HepG2 (cell line): Measurements from ENCODE around the gene GOT1. TPM values are rescaled to one million over a fixed set of nuclear protein-coding genes. Genes with fewer than 3 reads are reported as not detected.
A peak's percentile ranks its signal among the peaks of the same experiment; 100 is the strongest.

Experiments
- ARNTL ChIP-seq: sonication (generic); formaldehyde crosslinking; IDR thresholded peaks from 2 replicates; pipeline ENCODE4 v1.4.0; 2020; ENCODE audit warnings: mild to moderate bottlenecking, missing genetic modification reagents
- EP300 ChIP-seq, 3 experiments: sonication (generic) in 1 of 3; formaldehyde crosslinking in 1 of 3; IDR thresholded peaks; 2 replicates each; pipeline versions ENCODE4 v1.5.1 to v1.6.1; 2011 to 2020; ENCODE audit warnings: low read depth in 2 of 3, low read length in 2 of 3, borderline replicate concordance in 1 of 3, improper control_type of control experiment in 1 of 3, mild to moderate bottlenecking in 1 of 3, missing genetic modification reagents in 1 of 3, moderate library complexity in 1 of 3
- ESRRA ChIP-seq: sonication (generic); formaldehyde crosslinking; IDR thresholded peaks from 2 replicates; pipeline ENCODE4 v1.5.1; 2020; ENCODE audit warnings: mild to moderate bottlenecking, low read depth, missing genetic modification reagents
- GZF1 ChIP-seq: sonication (generic); formaldehyde crosslinking; IDR thresholded peaks from 2 replicates; pipeline ENCODE4 v1.5.1; 2020; ENCODE audit warnings: mild to moderate bottlenecking, missing genetic modification reagents
- HDAC2 ChIP-seq: sonication (generic); formaldehyde crosslinking; IDR thresholded peaks from 2 replicates; pipeline ENCODE4 v1.4.0; 2020; ENCODE audit warnings: missing genetic modification reagents
- HHEX ChIP-seq: IDR thresholded peaks from 2 replicates; pipeline ENCODE4 v1.6.1; 2016; ENCODE audit warnings: control low read depth
- KAT8 ChIP-seq: IDR thresholded peaks from 2 replicates; pipeline ENCODE4 v1.6.1; 2016; ENCODE audit warnings: missing genetic modification reagents, missing compliant biosample characterization
- KDM5B ChIP-seq: sonication (generic); formaldehyde crosslinking; IDR thresholded peaks from 2 replicates; pipeline ENCODE4 v1.4.0; 2020; ENCODE audit warnings: missing genetic modification reagents, mild to moderate bottlenecking, borderline replicate concordance
- MYNN ChIP-seq: sonication (generic); formaldehyde crosslinking; IDR thresholded peaks from 2 replicates; pipeline ENCODE4 v1.4.0; 2020; ENCODE audit warnings: mild to moderate bottlenecking, low read depth, missing genetic modification reagents
- MZF1 ChIP-seq: sonication (generic); formaldehyde crosslinking; IDR thresholded peaks from 2 replicates; pipeline ENCODE4 v1.8.1; 2023; ENCODE audit warnings: mild to moderate bottlenecking, missing genetic modification reagents, borderline replicate concordance
- SP5 ChIP-seq: IDR thresholded peaks from 2 replicates; pipeline ENCODE4 v1.6.1; 2016; ENCODE audit warnings: low read depth, borderline replicate concordance
- SRF ChIP-seq: IDR thresholded peaks from 2 replicates; pipeline ENCODE4 v1.6.1; 2011; ENCODE audit warnings: mild to moderate bottlenecking, low read depth, low read length, moderate library complexity
- SRSF1 ChIP-seq: fragments of 200-400 bp; formaldehyde crosslinking; optimal IDR thresholded peaks from 2 replicates; pipeline ENCODE3; 2017; ENCODE audit warnings: mild to moderate bottlenecking, low read depth, low read length, moderate library complexity
- ZBTB7A ChIP-seq: sonication (generic); formaldehyde crosslinking; IDR thresholded peaks from 2 replicates; pipeline ENCODE4 v1.8.0; 2022; ENCODE audit warnings: mild to moderate bottlenecking, missing genetic modification reagents
- ZNF441 ChIP-seq: sonication (generic); formaldehyde crosslinking; IDR thresholded peaks from 2 replicates; pipeline ENCODE4 v1.7.0; 2021; ENCODE audit warnings: missing genetic modification reagents, borderline replicate concordance
- ZNF557 ChIP-seq: sonication (generic); formaldehyde crosslinking; IDR thresholded peaks from 2 replicates; pipeline ENCODE4 v1.4.0; 2020; ENCODE audit warnings: missing genetic modification reagents
- polyA plus RNA-seq, 8 experiments: library from polyadenylated mRNA; depleted of rRNA in 3 of 8; stranded (reverse) in 7 of 8; unstranded in 1 of 8; fragments of >200 nt; fragmentation: Illumina TruSeq in 4 of 8; extraction: Trizol in 4 of 8; gene quantifications; 2 replicates each; pipeline versions ENCODE4 v1.2.1 to v1.2.3, GENCODE V29; 2011 to 2016; ENCODE audit warnings: low read depth in 4 of 8, missing spikeins in 1 of 8, mixed read lengths in 1 of 8; ENCODE audit not compliant: insufficient read depth in 1 of 8
- total RNA-seq, 5 experiments: library from RNA; depleted of rRNA; stranded (reverse); fragments of >200 nt; fragmentation: Illumina TruSeq; extraction: Trizol; gene quantifications; 2 replicates each; pipeline ENCODE4 v1.2.3, GENCODE V29; 2016; ENCODE audit warnings: low read depth in 1 of 5
- TF ChIP-seq, protein P1 (sequence below): sonication (generic); formaldehyde crosslinking; IDR thresholded peaks from 2 replicates; pipeline ENCODE4 v1.4.0; 2020; ENCODE audit warnings: low read depth, missing genetic modification reagents

Gene GOT1
- total and polyA plus RNA-seq, 2 of the 13 experiments (the other 11 are each of a cell fraction or from before 2014, with no cell fraction given): 81.2 to 102 TPM

DNA sequence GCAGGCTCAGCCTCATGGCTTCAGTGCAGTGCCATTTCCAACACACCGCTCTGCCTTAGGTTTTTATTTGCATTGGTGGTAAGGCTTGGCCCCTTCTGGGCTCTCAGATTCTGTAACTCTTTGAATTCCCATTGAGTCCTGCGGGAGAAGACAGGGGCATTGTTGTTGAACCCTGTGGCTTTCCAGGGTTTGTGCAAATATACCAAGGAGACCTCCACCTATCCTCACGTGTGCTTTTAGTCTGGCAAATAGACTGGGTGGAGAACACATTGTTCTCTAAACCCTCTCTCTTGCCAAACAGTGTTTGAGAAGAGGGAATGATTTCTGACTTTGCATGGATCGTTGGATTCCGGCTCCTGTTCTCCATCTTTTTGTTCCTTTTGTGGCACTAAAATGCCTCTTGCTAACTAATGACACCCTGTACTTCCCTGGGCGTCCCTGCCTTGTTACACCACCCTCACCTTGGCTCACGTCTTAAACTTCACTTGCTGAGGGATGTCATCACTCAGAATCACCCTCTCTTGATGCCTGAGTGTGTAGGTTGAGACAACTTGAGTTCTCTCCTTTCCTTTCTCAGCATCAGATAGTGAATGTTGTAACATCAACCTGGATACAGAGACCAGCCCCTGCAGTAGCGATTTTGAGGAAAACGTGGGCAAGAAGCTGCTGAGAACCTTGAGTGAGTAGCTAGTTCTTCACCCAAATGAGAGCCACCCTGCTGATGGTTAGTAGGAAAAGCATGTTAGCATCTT lies 40.5 kb downstream of the GOT1 start (continued):
- TF ChIP-seq ARNTL (CRISPR knock-in tag) (no peak), HHEX (CRISPR knock-in tag) (0 out of 2 replicates have a peak, but pooled peaks have one; percentile 23), ZNF557 (CRISPR knock-in tag) (no peak), ZNF441 (CRISPR knock-in tag) (no peak), ESRRA (no peak), SRSF1 (no peak), MZF1 (CRISPR knock-in tag) (no peak), ZBTB7A (CRISPR knock-in tag) (no peak), GZF1 (no peak), SP5 (CRISPR knock-in tag) (peak; percentile 83), KDM5B (CRISPR knock-in tag) (no peak), KAT8 (CRISPR knock-in tag) (peak; percentile 35; the same call in 1 of the 2 replicates), HDAC2 (CRISPR knock-in tag) (peak; percentile 64; the same call in 1 of the 2 replicates), EP300 (IDR thresholded peaks at IDR 0.05; ENCODE audit: low read depth in 2 of 2, low read length in 2 of 2) (peak in 1 of 2 experiments; percentile 48; a peak in 1 of 4 replicates), EP300 (CRISPR knock-in tag; IDR thresholded peaks at IDR 0.05; ENCODE audit: borderline replicate concordance) (no peak), MYNN (CRISPR knock-in tag) (no peak), SRF (no peak)
- TF ChIP-seq, protein P1, sequence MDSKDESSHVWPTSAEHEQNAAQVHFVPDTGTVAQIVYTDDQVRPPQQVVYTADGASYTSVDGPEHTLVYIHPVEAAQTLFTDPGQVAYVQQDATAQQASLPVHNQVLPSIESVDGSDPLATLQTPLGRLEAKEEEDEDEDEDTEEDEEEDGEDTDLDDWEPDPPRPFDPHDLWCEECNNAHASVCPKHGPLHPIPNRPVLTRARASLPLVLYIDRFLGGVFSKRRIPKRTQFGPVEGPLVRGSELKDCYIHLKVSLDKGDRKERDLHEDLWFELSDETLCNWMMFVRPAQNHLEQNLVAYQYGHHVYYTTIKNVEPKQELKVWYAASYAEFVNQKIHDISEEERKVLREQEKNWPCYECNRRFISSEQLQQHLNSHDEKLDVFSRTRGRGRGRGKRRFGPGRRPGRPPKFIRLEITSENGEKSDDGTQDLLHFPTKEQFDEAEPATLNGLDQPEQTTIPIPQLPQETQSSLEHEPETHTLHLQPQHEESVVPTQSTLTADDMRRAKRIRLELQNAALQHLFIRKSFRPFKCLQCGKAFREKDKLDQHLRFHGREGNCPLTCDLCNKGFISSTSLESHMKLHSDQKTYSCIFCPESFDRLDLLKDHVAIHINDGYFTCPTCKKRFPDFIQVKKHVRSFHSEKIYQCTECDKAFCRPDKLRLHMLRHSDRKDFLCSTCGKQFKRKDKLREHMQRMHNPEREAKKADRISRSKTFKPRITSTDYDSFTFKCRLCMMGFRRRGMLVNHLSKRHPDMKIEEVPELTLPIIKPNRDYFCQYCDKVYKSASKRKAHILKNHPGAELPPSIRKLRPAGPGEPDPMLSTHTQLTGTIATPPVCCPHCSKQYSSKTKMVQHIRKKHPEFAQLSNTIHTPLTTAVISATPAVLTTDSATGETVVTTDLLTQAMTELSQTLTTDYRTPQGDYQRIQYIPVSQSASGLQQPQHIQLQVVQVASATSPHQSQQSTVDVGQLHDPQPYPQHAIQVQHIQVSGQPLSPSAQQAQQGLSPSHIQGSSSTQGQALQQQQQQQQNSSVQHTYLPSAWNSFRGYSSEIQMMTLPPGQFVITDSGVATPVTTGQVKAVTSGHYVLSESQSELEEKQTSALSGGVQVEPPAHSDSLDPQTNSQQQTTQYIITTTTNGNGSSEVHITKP (CRISPR knock-in tag): no peak
